GM23338 (cell line): Measurements from ENCODE around the gene HACD2. TPM values are rescaled to one million over a fixed set of nuclear protein-coding genes. Genes with fewer than 3 reads are reported as not detected.

Experiments
- ATAC-seq: fragments of 200-7000 bp; cut with Tn5 transposase; 3 replicates; pipeline ENCODE4 v1.9.1; 2020
- DNase-seq: peaks from one replicate; pipeline ENCODE4 v3.0.0-alpha.2; 2015; ENCODE audit warnings: low spot score
- H2AFZ ChIP-seq: fragments of 200-600 bp; sonication (generic); 2 replicates; pipeline ENCODE4 v1.8.0; 2016; ENCODE audit warnings: antibody characterized with exemption, mild to moderate bottlenecking, moderate library complexity
- H3F3A ChIP-seq: fragments of 200-600 bp; sonication (generic); replicated peaks from 2 replicates; pipeline ENCODE4 v1.8.0; 2017; ENCODE audit warnings: antibody characterized with exemption, mixed run types, low read depth
- H3K27ac ChIP-seq: fragments of 200-600 bp; sonication (generic); 2 replicates; pipeline ENCODE4 v1.6.1; 2016; ENCODE audit warnings: low read depth
- H3K27me3 ChIP-seq: fragments of 200-600 bp; sonication (generic); 2 replicates; pipeline ENCODE4 v1.8.0; 2016; ENCODE audit warnings: mild to moderate bottlenecking, mixed run types, moderate library complexity; ENCODE audit not compliant: insufficient read depth
- H3K36me3 ChIP-seq: fragments of 200-600 bp; sonication (generic); 2 replicates; pipeline ENCODE4 v1.8.0; 2016; ENCODE audit warnings: mild to moderate bottlenecking; ENCODE audit not compliant: insufficient read depth
- H3K4me1 ChIP-seq: fragments of 200-600 bp; sonication (generic); 2 replicates; pipeline ENCODE4 v1.8.0; 2016; ENCODE audit warnings: mild to moderate bottlenecking, moderate library complexity; ENCODE audit not compliant: insufficient read depth
- H3K4me2 ChIP-seq: fragments of 200-600 bp; sonication (generic); 2 replicates; pipeline ENCODE4 v1.7.1; 2017; ENCODE audit warnings: mixed run types
- H3K4me3 ChIP-seq: fragments of 200-600 bp; sonication (generic); 2 replicates; pipeline ENCODE4 v1.6.1; 2016; ENCODE audit warnings: mixed run types
- H3K79me2 ChIP-seq: fragments of 200-600 bp; sonication (generic); replicated peaks from 2 replicates; pipeline ENCODE4 v1.8.0; 2017; ENCODE audit warnings: mild to moderate bottlenecking; ENCODE audit not compliant: insufficient read depth
- H3K9me2 ChIP-seq: fragments of 200-600 bp; sonication (generic); 2 replicates; pipeline ENCODE4 v1.8.0; 2017; ENCODE audit not compliant: insufficient read depth
- H4K20me1 ChIP-seq: fragments of 200-600 bp; sonication (generic); replicated peaks from 2 replicates; pipeline ENCODE4 v1.8.0; 2017; ENCODE audit warnings: mild to moderate bottlenecking; ENCODE audit not compliant: insufficient read depth
- H3K27ac Mint-ChIP-seq: 2 replicates; pipeline ENCODE4 v1.8.0; 2020; ENCODE audit warnings: inconsistent platforms, mild to moderate bottlenecking, moderate library complexity, mixed read lengths
- H3K27me3 Mint-ChIP-seq: 3 replicates; pipeline ENCODE4 v1.8.0; 2022; ENCODE audit warnings: low read depth, mild to moderate bottlenecking, moderate library complexity, mixed read lengths, inconsistent platforms; ENCODE audit not compliant: insufficient read depth, poor library complexity
- H3K36me3 Mint-ChIP-seq: 3 replicates; pipeline ENCODE4 v1.8.0; 2021; ENCODE audit warnings: low read depth, mild to moderate bottlenecking, inconsistent platforms, moderate library complexity, mixed read lengths
- H3K4me1 Mint-ChIP-seq: 3 replicates; pipeline ENCODE4 v1.8.0; 2020; ENCODE audit warnings: mild to moderate bottlenecking, inconsistent platforms, mixed read lengths
- H3K4me3 Mint-ChIP-seq: 3 replicates; pipeline ENCODE4 v1.8.0; 2021; ENCODE audit warnings: moderate library complexity, mild to moderate bottlenecking, inconsistent platforms, mixed read lengths
- H3K9me3 Mint-ChIP-seq: 3 replicates; pipeline ENCODE4 v1.8.0; 2020; ENCODE audit warnings: moderate library complexity, mild to moderate bottlenecking, inconsistent platforms, mixed read lengths
- CREB1 ChIP-seq: fragments of 250-450 bp; sonication (Bioruptor Pico); IDR thresholded peaks from 2 replicates; pipeline ENCODE4 v1.5.0; 2020; ENCODE audit warnings: low read depth, mild to moderate bottlenecking, moderate library complexity
- EZH2 ChIP-seq: fragments of 200-600 bp; sonication (generic); IDR thresholded peaks from one replicate; pipeline ENCODE4 v1.8.0; 2017; ENCODE audit warnings: antibody characterized with exemption, mild to moderate bottlenecking, low read depth; ENCODE audit not compliant: unreplicated experiment
- EZH2phosphoT487 ChIP-seq: fragments of 200-600 bp; sonication (generic); IDR thresholded peaks from one replicate; pipeline ENCODE4 v1.8.1; 2018; ENCODE audit warnings: antibody characterized with exemption; ENCODE audit not compliant: unreplicated experiment
- JUNB ChIP-seq: IDR thresholded peaks from one replicate; pipeline ENCODE4 v1.6.1; 2016; ENCODE audit warnings: antibody characterized with exemption; ENCODE audit not compliant: unreplicated experiment
- NANOG ChIP-seq: IDR thresholded peaks from 2 replicates; pipeline ENCODE4 v1.6.1; 2016; ENCODE audit warnings: antibody characterized with exemption, borderline replicate concordance
- POLR2AphosphoS5 ChIP-seq: IDR thresholded peaks from 2 replicates; pipeline ENCODE4 v1.6.1; 2016; ENCODE audit warnings: antibody characterized with exemption, low read depth
- STAT1 ChIP-seq: IDR thresholded peaks from one replicate; pipeline ENCODE4 v1.6.1; 2016; ENCODE audit warnings: antibody characterized with exemption; ENCODE audit not compliant: unreplicated experiment
- ZNF114 ChIP-seq: fragments of 250-450 bp; sonication (Bioruptor Pico); IDR thresholded peaks from 2 replicates; pipeline ENCODE4 v1.5.0; 2020; ENCODE audit warnings: mild to moderate bottlenecking, moderate library complexity
- ZNF331 ChIP-seq: fragments of 250-450 bp; sonication (Bioruptor Pico); IDR thresholded peaks from 2 replicates; pipeline ENCODE4 v1.5.0; 2020; ENCODE audit warnings: low read depth, mild to moderate bottlenecking, moderate library complexity
- polyA plus RNA-seq: library from polyadenylated mRNA; unstranded; fragments of >200 nt; fragmentation: Nextera tagmentation; extraction: Ambion mirVana; gene quantifications from 2 replicates; pipeline ENCODE4 v1.2.1, GENCODE V29; 2016
- total RNA-seq: library from RNA; depleted of rRNA; stranded (reverse); fragments of >200 nt; shearing (Covaris generic); gene quantifications from 2 replicates; pipeline ENCODE4 v1.2.3, GENCODE V29; 2014
- TF ChIP-seq, protein P1 (sequence below): IDR thresholded peaks from one replicate; pipeline ENCODE4 v1.6.1; 2018; ENCODE audit warnings: antibody characterized with exemption; ENCODE audit not compliant: unreplicated experiment
- TF ChIP-seq, protein P2 (sequence below), 2 experiments: fragments of 200-600 bp in 1 of 2; sonication (generic) in 1 of 2; conservative IDR thresholded peaks; 2 replicates each; pipeline versions ENCODE4 v1.5.1 to v1.6.1; 2016 to 2017; ENCODE audit warnings: antibody characterized with exemption in 2 of 2, low read depth in 2 of 2, mild to moderate bottlenecking in 2 of 2, moderate library complexity in 1 of 2

Gene HACD2
- total and polyA plus RNA-seq, 2 experiments from 2014 or later: 13.4 to 31.5 TPM

DNA sequence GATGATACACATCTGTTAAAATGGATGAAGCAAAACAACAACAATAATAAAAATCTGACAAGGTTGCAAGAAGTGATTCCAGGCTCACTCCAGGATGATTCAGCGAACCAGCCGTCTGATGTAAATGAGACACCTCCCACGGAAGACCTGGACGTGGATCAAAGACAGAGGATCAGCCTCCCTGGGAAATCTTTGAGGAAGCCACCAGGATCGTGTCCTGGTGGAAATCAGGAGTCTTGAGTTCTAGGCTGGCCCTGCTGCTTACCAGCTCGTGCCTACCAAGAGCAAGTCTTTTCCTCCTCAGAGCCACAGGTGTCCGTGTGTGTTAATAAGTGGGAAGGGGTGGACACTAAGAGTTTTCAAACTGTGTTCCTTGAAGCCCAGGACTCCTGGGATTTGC, 120.6 kb downstream of the HACD2 start (continued):
- TF ChIP-seq STAT1: no peak
- TF ChIP-seq ZNF331 (CRISPR knock-in tag): no peak
- no peak for TF ChIP-seq CREB1 (CRISPR knock-in tag)
- no peak for TF ChIP-seq EZH2

DNA sequence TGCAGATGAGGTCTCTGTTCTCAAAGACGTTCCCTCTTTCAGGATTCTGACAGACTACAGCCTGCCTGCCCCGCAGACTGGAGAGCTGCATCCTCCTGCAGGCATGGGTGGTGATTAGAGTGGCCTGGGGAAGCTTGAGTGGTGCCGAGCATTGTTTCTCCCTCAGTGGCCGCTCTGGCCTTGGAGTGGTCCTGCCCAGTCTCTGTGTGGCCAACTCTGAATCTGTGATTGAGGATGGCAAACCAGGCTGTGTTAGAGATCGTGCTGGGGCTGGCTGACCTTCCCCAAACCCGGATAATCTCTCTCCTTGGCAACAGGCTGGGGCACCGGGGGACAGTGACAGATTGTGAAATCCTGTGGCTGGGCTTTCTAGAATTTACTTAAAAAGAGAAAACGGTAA, 125.0 kb downstream of the HACD2 start:
- H3K27me3 Mint-ChIP-seq: peaks cover 8% of the 10 kb centered on the region
- ATAC-seq (peak; percentile 80), DNase-seq (no peak)
- Histone ChIP-seq H3K4me3 (no peak overlapping the region), H3K9me2 (peaks cover 7% of the 10 kb centered on the region; the same call in 1 of the 2 replicates), H3K27me3 (no peaks in the 10 kb centered on the region), H3F3A (no peaks in the 10 kb centered on the region), H4K20me1 (no peaks in the 10 kb centered on the region), H3K79me2 (no peaks in the 10 kb centered on the region), H2AFZ (peak overlapping the region; percentile 94), H3K36me3 (no peaks in the 10 kb centered on the region), H3K4me1 (peaks cover 25% of the 10 kb centered on the region), H3K4me2 (no peak overlapping the region), H3K27ac (no peak overlapping the region)
- peaks cover 31% of the 10 kb centered on the region for H3K4me1 Mint-ChIP-seq
- no peak overlapping the region for H3K4me3 Mint-ChIP-seq
- no peak overlapping the region for H3K27ac Mint-ChIP-seq
- TF ChIP-seq, protein P1, sequence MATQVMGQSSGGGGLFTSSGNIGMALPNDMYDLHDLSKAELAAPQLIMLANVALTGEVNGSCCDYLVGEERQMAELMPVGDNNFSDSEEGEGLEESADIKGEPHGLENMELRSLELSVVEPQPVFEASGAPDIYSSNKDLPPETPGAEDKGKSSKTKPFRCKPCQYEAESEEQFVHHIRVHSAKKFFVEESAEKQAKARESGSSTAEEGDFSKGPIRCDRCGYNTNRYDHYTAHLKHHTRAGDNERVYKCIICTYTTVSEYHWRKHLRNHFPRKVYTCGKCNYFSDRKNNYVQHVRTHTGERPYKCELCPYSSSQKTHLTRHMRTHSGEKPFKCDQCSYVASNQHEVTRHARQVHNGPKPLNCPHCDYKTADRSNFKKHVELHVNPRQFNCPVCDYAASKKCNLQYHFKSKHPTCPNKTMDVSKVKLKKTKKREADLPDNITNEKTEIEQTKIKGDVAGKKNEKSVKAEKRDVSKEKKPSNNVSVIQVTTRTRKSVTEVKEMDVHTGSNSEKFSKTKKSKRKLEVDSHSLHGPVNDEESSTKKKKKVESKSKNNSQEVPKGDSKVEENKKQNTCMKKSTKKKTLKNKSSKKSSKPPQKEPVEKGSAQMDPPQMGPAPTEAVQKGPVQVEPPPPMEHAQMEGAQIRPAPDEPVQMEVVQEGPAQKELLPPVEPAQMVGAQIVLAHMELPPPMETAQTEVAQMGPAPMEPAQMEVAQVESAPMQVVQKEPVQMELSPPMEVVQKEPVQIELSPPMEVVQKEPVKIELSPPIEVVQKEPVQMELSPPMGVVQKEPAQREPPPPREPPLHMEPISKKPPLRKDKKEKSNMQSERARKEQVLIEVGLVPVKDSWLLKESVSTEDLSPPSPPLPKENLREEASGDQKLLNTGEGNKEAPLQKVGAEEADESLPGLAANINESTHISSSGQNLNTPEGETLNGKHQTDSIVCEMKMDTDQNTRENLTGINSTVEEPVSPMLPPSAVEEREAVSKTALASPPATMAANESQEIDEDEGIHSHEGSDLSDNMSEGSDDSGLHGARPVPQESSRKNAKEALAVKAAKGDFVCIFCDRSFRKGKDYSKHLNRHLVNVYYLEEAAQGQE: no peak
- no peaks in the 10 kb centered on the region for H3K36me3 Mint-ChIP-seq
- H3K9me3 Mint-ChIP-seq: no peaks in the 10 kb centered on the region

DNA sequence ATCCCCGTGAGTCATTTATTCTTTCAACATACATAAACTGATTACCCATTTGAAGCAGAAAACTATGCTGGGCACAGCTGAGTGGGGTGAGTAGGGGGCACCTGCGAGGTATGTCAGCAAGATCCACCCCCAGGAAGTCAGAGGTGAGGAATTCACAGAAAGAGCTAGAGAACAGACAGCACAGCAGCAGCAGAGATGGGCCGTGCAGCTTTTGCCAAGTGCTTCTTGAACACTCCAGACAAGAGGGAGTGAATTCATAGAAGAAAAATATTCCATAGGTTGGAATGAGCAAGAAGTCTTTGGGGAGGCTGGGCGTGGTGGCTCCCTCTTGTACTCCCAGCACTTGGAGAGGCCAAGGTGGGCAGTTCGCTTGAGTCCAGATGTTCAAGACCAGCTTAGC, 126.6 kb downstream of the HACD2 start:
- Histone ChIP-seq H4K20me1 (no peaks in the 10 kb centered on the region), H3K36me3 (no peaks in the 10 kb centered on the region), H3K4me2 (peak overlapping the region; percentile 63), H3K27ac (no peak overlapping the region), H3K4me3 (no peak overlapping the region), H3F3A (no peaks in the 10 kb centered on the region), H3K27me3 (no peaks in the 10 kb centered on the region), H3K9me2 (peaks cover 7% of the 10 kb centered on the region; the same call in 1 of the 2 replicates), H3K79me2 (no peaks in the 10 kb centered on the region), H3K4me1 (peaks cover 25% of the 10 kb centered on the region), H2AFZ (no peak overlapping the region)
- DNase-seq: no peak
- peaks cover 35% of the 10 kb centered on the region for H3K4me1 Mint-ChIP-seq
- TF ChIP-seq ZNF331 (CRISPR knock-in tag) (no peak), EZH2 (no peak), STAT1 (no peak), JUNB (no peak), ZNF114 (no peak), POLR2AphosphoS5 (no peak), EZH2phosphoT487 (no peak), NANOG (no peak)
- TF ChIP-seq, protein P2, sequence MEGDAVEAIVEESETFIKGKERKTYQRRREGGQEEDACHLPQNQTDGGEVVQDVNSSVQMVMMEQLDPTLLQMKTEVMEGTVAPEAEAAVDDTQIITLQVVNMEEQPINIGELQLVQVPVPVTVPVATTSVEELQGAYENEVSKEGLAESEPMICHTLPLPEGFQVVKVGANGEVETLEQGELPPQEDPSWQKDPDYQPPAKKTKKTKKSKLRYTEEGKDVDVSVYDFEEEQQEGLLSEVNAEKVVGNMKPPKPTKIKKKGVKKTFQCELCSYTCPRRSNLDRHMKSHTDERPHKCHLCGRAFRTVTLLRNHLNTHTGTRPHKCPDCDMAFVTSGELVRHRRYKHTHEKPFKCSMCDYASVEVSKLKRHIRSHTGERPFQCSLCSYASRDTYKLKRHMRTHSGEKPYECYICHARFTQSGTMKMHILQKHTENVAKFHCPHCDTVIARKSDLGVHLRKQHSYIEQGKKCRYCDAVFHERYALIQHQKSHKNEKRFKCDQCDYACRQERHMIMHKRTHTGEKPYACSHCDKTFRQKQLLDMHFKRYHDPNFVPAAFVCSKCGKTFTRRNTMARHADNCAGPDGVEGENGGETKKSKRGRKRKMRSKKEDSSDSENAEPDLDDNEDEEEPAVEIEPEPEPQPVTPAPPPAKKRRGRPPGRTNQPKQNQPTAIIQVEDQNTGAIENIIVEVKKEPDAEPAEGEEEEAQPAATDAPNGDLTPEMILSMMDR (conservative IDR thresholded peaks at IDR 0.05; ENCODE audit: low read depth in 2 of 2): no peak
- H3K27me3 Mint-ChIP-seq: peaks cover 10% of the 10 kb centered on the region
- H3K9me3 Mint-ChIP-seq: no peaks in the 10 kb centered on the region
- no peak for ATAC-seq
- no peak overlapping the region for H3K4me3 Mint-ChIP-seq
- peak overlapping the region; percentile 6; the same call in 1 of the 2 replicates for H3K27ac Mint-ChIP-seq
- H3K36me3 Mint-ChIP-seq: no peaks in the 10 kb centered on the region
